Measurements from ENCODE around the gene CHD6. TPM values are rescaled to one million over a fixed set of nuclear protein-coding genes. Genes with fewer than 3 reads are reported as not detected.

Gene CHD6
- total and polyA plus RNA-seq, 2 of the 13 experiments (the other 11 are each of a cell fraction or from before 2014, with no cell fraction given), result 14.4 to 52.0 TPM

DNA sequence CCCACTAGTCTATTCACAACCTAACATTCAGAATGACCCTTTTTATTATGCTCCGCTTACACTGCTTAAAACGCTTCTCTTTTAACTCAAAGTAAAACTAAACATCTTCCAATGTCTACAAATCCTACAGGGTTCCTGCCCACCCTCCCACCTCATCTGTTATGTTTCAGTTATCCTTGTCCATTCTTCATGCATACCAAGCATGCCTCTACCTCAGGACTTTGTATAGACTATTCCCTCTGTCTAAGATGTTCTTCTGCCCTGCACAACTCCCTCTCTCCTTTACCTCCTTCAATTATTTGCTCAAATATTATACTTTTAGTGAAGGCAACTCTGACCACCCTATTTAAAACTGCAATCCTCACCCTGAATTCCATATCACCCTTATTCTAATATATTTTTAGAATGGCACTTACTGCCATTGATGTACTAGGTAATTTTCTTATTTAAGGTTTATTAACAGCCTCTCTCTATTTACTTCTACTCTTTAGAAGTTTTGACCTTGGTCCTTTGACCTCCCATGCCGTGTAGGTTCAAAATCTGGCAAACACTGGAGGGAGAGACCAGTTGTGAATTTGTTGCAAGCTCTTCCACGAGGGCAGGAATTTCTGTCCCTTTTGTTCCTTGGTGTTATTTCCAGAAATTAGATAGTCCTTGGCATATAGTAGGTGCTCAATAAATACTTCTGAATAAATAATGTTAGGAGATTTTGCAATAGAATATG lies 111.8 kb downstream of the CHD6 start (continued):
- peak; percentile 63 for TF ChIP-seq POGZ (CRISPR knock-in tag; IDR thresholded peaks at IDR 0.05)
- no peak for TF ChIP-seq SP4 (CRISPR knock-in tag; IDR thresholded peaks at IDR 0.05)
- no peak for TF ChIP-seq PHF8 (CRISPR knock-in tag; IDR thresholded peaks at IDR 0.05)
- TF ChIP-seq EP300 (IDR thresholded peaks at IDR 0.05; ENCODE audit: low read depth in 2 of 2, low read length in 2 of 2), result peak in 1 of 2 experiments; percentile 40; a peak in 1 of 4 replicates
- TF ChIP-seq EP300 (CRISPR knock-in tag; IDR thresholded peaks at IDR 0.05; ENCODE audit: borderline replicate concordance), result no peak
- TF ChIP-seq ZNF382 (CRISPR knock-in tag; IDR thresholded peaks at IDR 0.05; ENCODE audit: borderline replicate concordance), result no peak
- TF ChIP-seq ZNF253 (CRISPR knock-in tag; IDR thresholded peaks at IDR 0.05; ENCODE audit: borderline replicate concordance), result no peak
- TF ChIP-seq GZF1 (CRISPR knock-in tag; IDR thresholded peaks at IDR 0.05), result no peak
- TF ChIP-seq GATAD1 (CRISPR knock-in tag; IDR thresholded peaks at IDR 0.05), result no peak
- 0 out of 2 replicates have a peak, but pooled peaks have one; percentile 38 for TF ChIP-seq HDAC1 (CRISPR knock-in tag; IDR thresholded peaks at IDR 0.05)
- no peak for TF ChIP-seq SOX6 (IDR thresholded peaks at IDR 0.05)
- peak; percentile 67 for TF ChIP-seq SOX6 (CRISPR knock-in tag; IDR thresholded peaks at IDR 0.05)
- 0 out of 2 replicates have a peak, but pooled peaks have one; percentile 14 for TF ChIP-seq TCF7 (IDR thresholded peaks at IDR 0.05; ENCODE audit: low read depth)
- TF ChIP-seq ZNF878 (CRISPR knock-in tag; IDR thresholded peaks at IDR 0.05), result no peak
- no peak for TF ChIP-seq BRCA1 (CRISPR knock-in tag; IDR thresholded peaks at IDR 0.05)
- TF ChIP-seq ZEB1 (IDR thresholded peaks at IDR 0.05; ENCODE audit: insufficient replicate concordance, low read depth), result no peak
- TF ChIP-seq SOX5 (CRISPR knock-in tag; IDR thresholded peaks at IDR 0.05; ENCODE audit: borderline replicate concordance), result 0 out of 2 replicates have a peak, but pooled peaks have one; percentile 9
- no peak for TF ChIP-seq ZNF83 (CRISPR knock-in tag; IDR thresholded peaks at IDR 0.05; ENCODE audit: borderline replicate concordance)
- TF ChIP-seq SOX13 (IDR thresholded peaks at IDR 0.05), result no peak
- 0 out of 4 replicates have a peak, but pooled peaks of 1 of the 2 experiments have one; percentile 15 for TF ChIP-seq SOX13 (CRISPR knock-in tag; conservative IDR thresholded peaks at IDR 0.05 in 1 of 2, IDR thresholded peaks at IDR 0.05 in 1 of 2)
- TF ChIP-seq ZNF451 (CRISPR knock-in tag; IDR thresholded peaks at IDR 0.05), result no peak
- TF ChIP-seq PAXIP1 (CRISPR knock-in tag; conservative IDR thresholded peaks at IDR 0.05), result peak; percentile 63
- peak; percentile 77 for TF ChIP-seq HNF4A (CRISPR knock-in tag; IDR thresholded peaks at IDR 0.05)
- no peak for TF ChIP-seq CREB3 (CRISPR knock-in tag; IDR thresholded peaks at IDR 0.05)
- TF ChIP-seq ZFP62 (CRISPR knock-in tag; IDR thresholded peaks at IDR 0.05), result no peak
- no peak for TF ChIP-seq REXO4 (CRISPR knock-in tag; IDR thresholded peaks at IDR 0.05; ENCODE audit: borderline replicate concordance)
- TF ChIP-seq ZNF558 (CRISPR knock-in tag; IDR thresholded peaks at IDR 0.05; ENCODE audit: borderline replicate concordance), result no peak
- no peak for TF ChIP-seq MZF1 (CRISPR knock-in tag; IDR thresholded peaks at IDR 0.05; ENCODE audit: borderline replicate concordance)
- TF ChIP-seq SALL2 (CRISPR knock-in tag; IDR thresholded peaks at IDR 0.05), result no peak

Data from HepG2 (cell line).